HG02973 (cell line): ENCODE results near the gene PRR13.
"Not testable (repeated sequence)": the region's sequence is repeated elsewhere in the genome, so short reads cannot be mapped to it uniquely, and the experiment has no call there.

Experiments
- ATAC-seq: cut with Tn5 transposase; IDR thresholded peaks from one replicate; pipeline ENCODE4 v1.9.1; 2021; ENCODE audit warnings: moderate library complexity; ENCODE audit not compliant: unreplicated experiment

Gene PRR13

GRCh38 chr12:53435326-53435725, 6.2 kb upstream of the PRR13 start:
- ATAC-seq, result not testable (repeated sequence)

- ATAC-seq, result not testable (repeated sequence)
These were observed 2.0 kb upstream of the PRR13 start for GRCh38 chr12:53439582-53439981.

GRCh38 chr12:53443955-53444354, 2.4 kb downstream of the PRR13 start:
- ATAC-seq, result no peak

GRCh38 chr12:53444593-53445325, 3.2 kb downstream of the PRR13 start:
- not testable (repeated sequence) for ATAC-seq

- no peak for ATAC-seq
These were observed 9.4 kb downstream of the PRR13 start for GRCh38 chr12:53450936-53451335.

- peak; percentile 90 for ATAC-seq
These were observed 10.2 kb downstream of the PRR13 start, which contains the start of gene PCBP2 for GRCh38 chr12:53451661-53452158. TSS of gene PCBP2 (plus strand) at chr12:53452102. CDS start at chr12:53454801, 2,699 bp downstream.

GRCh38 chr12:53452159-53453077, 10.9 kb downstream of the PRR13 start:
- ATAC-seq, result peak; percentile 3

GRCh38 chr12:53453953-53454640, 12.6 kb downstream of the PRR13 start:
- no peak for ATAC-seq

- ATAC-seq, result no peak
These were observed 13.2 kb downstream of the PRR13 start for GRCh38 chr12:53454707-53455106.

- no peak for ATAC-seq
These were observed 15.3 kb downstream of the PRR13 start for GRCh38 chr12:53456654-53457366.

GRCh38 chr12:53459097-53459496, 17.6 kb downstream of the PRR13 start:
- no peak for ATAC-seq

GRCh38 chr12:53461059-53461458, 19.5 kb downstream of the PRR13 start:
- ATAC-seq, result no peak

- ATAC-seq, result no peak
These were observed 20.1 kb downstream of the PRR13 start for GRCh38 chr12:53461591-53461990.

GRCh38 chr12:53462935-53463334, 21.4 kb downstream of the PRR13 start:
- ATAC-seq, result no peak

GRCh38 chr12:53463802-53464560, 22.4 kb downstream of the PRR13 start:
- ATAC-seq, result no peak

GRCh38 chr12:53464685-53465418, 23.3 kb downstream of the PRR13 start:
- ATAC-seq, result no peak

GRCh38 chr12:53465679-53466078, 24.1 kb downstream of the PRR13 start:
- ATAC-seq, result no peak

- no peak for ATAC-seq
These were observed 25.1 kb downstream of the PRR13 start for GRCh38 chr12:53466640-53467039.

GRCh38 chr12:53467082-53467481, 25.5 kb downstream of the PRR13 start:
- no peak for ATAC-seq
